GM21576 (cell line): ENCODE measurements around the gene GABRR3.
A peak's percentile ranks its signal among the peaks of the same experiment; 100 is the strongest.

Source experiments
- ATAC-seq: cut with Tn5 transposase; IDR thresholded peaks from one replicate; pipeline ENCODE4 v1.9.1; 2021; ENCODE audit warnings: mild to moderate bottlenecking, moderate library complexity; ENCODE audit not compliant: unreplicated experiment

GABRR3 gene

GRCh38 chr3:97992547-97993173 is 42.5 kb downstream of the GABRR3 start:
- no peak for ATAC-seq

- no peak for ATAC-seq
Measured at GRCh38 chr3:97991293-97991682, 43.8 kb downstream of the GABRR3 start.

GRCh38 chr3:97990624-97991292 is 44.4 kb downstream of the GABRR3 start:
- no peak for ATAC-seq

- ATAC-seq, result no peak
Measured at GRCh38 chr3:97988784-97989568, 46.1 kb downstream of the GABRR3 start.

- no peak for ATAC-seq
Measured at GRCh38 chr3:97987306-97987705, 47.8 kb downstream of the GABRR3 start.

- ATAC-seq, result no peak
Measured at GRCh38 chr3:97983933-97984491, 51.1 kb downstream of the GABRR3 start.

GRCh38 chr3:97981886-97982285 is 53.2 kb downstream of the GABRR3 start:
- no peak for ATAC-seq

GRCh38 chr3:97979610-97980009 is 55.5 kb downstream of the GABRR3 start:
- no peak for ATAC-seq

- no peak for ATAC-seq
Measured at GRCh38 chr3:97975466-97975865, 59.6 kb downstream of the GABRR3 start.

- no peak for ATAC-seq
Measured at GRCh38 chr3:97974996-97975395, 60.1 kb downstream of the GABRR3 start.

GRCh38 chr3:97972976-97973375 is 62.1 kb downstream of the GABRR3 start:
- no peak for ATAC-seq

GRCh38 chr3:97971679-97972567 is 63.2 kb downstream of the GABRR3 start, which contains the start of gene RIOX2:
Gene RIOX2 (minus strand): TSS chr3:97972431. CDS start chr3:97967593, 4,838 bp downstream.
- peak; percentile 87 for ATAC-seq

- ATAC-seq, result no peak
Measured at GRCh38 chr3:97970956-97971620, 64.0 kb downstream of the GABRR3 start.

- no peak for ATAC-seq
Measured at GRCh38 chr3:97970156-97970555, 65.0 kb downstream of the GABRR3 start.

GRCh38 chr3:97969541-97969940 is 65.6 kb downstream of the GABRR3 start:
- no peak for ATAC-seq

GRCh38 chr3:97968376-97968775 is 66.7 kb downstream of the GABRR3 start:
- ATAC-seq, result no peak

- no peak for ATAC-seq
Measured at GRCh38 chr3:97967966-97968365, 67.1 kb downstream of the GABRR3 start.

- no peak for ATAC-seq
Measured at GRCh38 chr3:97960993-97961766, 73.9 kb downstream of the GABRR3 start.

GRCh38 chr3:97960551-97960950 is 74.6 kb downstream of the GABRR3 start:
- no peak for ATAC-seq
